Measurements from ENCODE around the gene INF2.

The INF2 gene

GRCh38 chr14:104754213-104754851 lies 64.9 kb downstream of the INF2 start:
- no peak for DNase-seq

DNA sequence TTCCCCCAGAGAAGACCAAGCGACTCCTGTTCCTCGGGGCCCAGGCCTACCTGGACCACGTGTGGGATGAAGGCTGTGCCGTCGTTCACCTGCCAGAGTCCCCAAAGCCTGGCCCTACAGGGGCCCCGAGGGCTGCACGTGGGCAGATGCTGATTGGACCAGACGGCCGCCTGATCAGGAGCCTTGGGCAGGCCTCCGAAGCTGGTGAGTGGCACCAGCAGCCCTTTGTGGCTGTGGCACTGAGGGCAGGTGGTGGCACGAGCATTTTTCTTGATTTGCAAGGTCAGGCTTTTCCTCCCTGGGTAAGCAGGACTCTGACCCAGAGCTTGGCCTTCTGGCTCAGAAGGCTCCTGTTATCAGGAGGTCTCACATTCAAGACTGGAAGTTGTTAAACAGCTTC lies 66.2 kb downstream of the INF2 start:
- DNase-seq, result no peak

DNA sequence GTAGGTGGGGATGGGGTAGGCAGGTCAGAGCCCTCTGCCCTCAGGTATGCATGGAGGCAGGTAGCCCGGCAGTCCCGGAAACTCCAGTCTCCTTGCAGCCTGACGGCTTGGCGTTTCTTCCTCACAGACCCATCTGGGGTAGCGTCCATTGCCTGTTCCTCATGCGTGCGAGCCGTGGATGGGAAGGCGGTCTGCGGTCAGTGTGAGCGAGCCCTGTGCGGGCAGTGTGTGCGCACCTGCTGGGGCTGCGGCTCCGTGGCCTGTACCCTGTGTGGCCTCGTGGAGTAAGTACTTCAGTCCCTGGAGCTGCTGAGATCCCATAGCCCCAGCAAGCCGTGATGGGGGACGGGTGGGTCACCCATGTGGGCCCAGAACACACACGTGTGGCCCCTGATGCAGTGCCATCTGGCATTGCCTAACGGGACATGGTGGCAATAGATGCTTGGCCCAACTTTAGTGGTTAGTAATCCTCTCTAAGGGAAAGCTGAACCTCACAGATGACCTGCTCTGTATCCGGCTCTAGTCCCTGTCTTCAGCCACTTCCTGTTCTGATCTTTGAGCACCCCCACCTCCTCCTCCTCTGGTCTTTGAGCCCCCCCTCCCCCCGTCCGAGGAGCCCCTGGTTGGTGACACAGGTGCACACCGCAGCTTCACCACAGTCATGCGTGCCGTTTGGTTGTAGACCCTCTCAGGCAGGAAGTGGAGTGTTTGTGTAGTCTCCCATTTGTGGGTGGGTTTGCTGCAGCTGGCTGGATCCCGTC lies 67.2 kb downstream of the INF2 start:
- no peak for DNase-seq

GRCh38 chr14:104757238-104757585 lies 67.8 kb downstream of the INF2 start:
- no peak for DNase-seq

GRCh38 chr14:104757681-104758392 lies 68.4 kb downstream of the INF2 start:
- no peak for DNase-seq

GRCh38 chr14:104758981-104759969 lies 69.9 kb downstream of the INF2 start:
- no peak for DNase-seq

- DNase-seq, result no peak
Measured at GRCh38 chr14:104765517-104765916, 76.1 kb downstream of the INF2 start.

- DNase-seq, result no peak
Measured at GRCh38 chr14:104766256-104766862, 76.9 kb downstream of the INF2 start.

GRCh38 chr14:104766863-104767633 lies 77.6 kb downstream of the INF2 start:
- no peak for DNase-seq

GRCh38 chr14:104767634-104767918 lies 78.2 kb downstream of the INF2 start:
- DNase-seq, result no peak

GRCh38 chr14:104768437-104769323 lies 79.3 kb downstream of the INF2 start:
- peak; percentile 29 to 61 for DNase-seq

GRCh38 chr14:104769324-104770071 lies 80.1 kb downstream of the INF2 start:
- no peak for DNase-seq

DNA sequence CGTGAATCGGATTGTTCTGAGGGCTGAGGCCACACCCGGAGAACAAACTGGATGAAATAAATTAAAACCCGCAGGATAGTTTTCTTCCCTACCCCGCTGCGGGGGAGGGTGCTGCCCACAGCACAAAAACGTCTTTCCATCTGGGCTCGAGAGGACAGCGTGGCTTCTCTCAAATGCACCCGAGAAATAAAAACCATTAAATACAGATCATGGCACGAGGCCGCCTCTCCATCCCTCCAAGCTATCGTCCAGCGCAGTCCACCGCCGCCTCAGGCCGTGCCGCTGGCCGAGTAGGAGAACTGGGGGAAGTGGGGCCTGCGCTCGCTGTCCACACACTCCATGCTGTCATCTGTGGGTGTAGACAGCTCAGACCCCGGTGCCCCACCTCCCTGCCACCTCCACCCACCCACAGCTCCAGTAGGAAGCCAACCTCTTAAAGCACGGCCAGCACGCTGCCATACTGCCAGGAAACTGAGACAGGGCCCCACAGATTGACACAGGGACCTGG lies 80.7 kb downstream of the INF2 start:
- DNase-seq, result no peak

DNA sequence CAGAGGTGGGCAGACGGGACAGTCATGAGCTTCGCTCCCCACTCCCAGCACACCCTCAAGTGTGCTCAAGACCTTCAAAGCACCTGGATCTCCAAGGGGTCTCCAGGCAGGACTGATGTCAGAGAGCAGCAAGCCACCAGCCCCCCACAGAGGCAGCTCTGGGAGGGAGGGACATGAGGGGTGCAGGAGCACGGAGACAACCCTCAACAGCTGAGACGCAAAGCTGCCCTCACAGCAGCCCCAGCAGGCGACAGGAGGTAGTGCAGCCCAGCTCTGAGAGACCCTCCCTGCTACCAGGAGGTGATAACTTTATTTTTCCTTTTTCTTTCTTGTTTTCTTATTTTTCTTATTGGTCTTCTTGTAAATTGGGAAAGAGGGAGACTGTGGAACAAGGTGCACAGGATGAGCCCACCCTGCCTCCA lies 81.4 kb downstream of the INF2 start:
- DNase-seq, result no peak

DNA sequence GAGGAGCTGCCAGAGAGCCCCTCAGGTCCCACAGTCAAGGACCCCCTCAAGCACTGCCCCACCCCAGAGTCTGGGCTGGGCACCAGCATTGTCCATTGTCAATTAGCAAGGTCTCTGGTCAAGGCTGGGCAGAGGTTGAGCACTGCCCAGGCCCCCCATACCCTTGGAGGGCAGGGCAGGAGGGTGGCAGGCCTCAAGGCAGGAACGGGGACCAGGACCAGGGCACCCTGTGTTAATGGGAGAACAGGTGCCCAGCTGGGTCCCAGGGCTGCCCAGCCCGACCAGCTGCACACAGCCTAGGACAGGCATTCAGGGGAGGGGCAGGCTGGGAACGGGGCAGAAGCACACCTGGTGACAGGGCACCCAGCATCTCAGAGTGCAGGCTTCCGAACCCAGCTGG lies 82.0 kb downstream of the INF2 start:
- DNase-seq, result no peak
